CD4-positive, alpha-beta T cell treated with Interleukin-15 for 1 hour (primary cell): ENCODE measurements around the gene PRRX2.

ENCODE experiments used
- DNase-seq: peaks from one replicate; pipeline ENCODE4 v3.0.0-alpha.2; 2020

Gene PRRX2

DNA sequence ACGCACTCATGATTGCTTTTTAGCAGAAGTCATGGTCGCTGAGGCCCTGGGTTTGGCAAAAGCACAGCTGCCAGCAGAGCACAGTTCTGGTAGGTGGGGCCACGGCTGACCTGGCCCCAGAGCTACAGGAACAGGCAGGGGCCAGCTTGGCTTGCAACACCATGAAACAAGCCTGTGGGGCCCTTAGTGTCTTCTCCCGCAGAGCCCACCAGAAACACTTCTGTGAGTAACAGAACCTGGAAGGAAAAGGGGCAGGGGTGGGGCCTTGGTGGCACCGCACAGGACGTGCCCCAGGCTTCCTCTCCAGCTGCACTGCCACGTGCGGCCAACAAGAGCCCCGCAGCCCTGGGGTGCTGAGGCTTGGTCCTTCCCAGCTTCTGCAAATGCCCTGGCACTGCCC, 28.3 kb upstream of the PRRX2 start:
- no peak for DNase-seq

- no peak for DNase-seq
Measured at GRCh38 chr9:129637673-129638439, 27.6 kb upstream of the PRRX2 start.

DNA sequence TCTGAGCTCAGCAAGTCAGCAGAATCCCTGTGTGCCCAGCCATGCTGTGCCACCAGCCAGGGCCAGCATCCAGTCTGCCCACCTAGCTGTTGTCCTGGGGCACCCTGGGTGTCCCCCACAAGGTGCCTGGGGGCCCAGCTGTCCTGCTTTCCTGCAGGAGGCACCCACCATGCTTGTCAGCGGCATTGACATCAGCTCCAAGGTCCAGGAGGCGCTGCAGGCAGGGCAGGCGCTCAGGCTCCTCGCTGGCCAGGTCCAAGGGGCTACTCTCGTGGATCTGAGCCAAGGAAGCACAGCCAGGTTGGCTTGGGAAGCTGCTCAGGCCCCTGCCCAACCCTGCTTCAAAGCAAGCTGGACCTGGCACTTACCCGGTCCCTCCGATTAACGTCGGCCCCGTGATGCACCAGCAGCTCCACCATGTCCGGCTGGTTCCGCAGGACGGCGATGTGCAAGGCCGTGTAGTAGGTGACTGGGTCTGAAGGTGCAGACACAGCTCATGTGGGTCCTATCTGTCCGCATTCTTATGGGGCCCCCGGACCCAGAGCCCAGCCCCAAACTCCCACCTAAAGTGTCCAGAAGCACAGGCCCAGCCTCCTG, 26.3 kb upstream of the PRRX2 start:
- no peak for DNase-seq

DNA sequence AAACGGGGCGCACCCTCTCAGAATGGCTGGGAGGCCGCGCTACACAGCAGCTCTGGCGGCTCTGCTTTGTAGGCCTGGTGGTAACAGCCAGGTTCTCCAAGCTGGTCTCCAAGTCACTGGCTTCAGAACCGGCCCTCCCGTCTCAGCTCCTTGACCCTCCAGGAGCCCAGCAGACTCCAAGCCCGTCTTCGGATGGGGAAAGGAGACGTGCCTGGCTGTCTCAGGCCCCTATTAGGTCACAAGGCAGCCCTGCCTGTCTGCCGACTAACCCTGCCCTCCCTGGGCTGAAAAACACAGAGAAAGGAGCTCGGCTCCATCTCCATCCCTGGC, 25.7 kb upstream of the PRRX2 start:
- no peak for DNase-seq

GRCh38 chr9:129640086-129640870, 25.2 kb upstream of the PRRX2 start:
- no peak for DNase-seq

- no peak for DNase-seq
Measured at GRCh38 chr9:129640871-129641749, 24.3 kb upstream of the PRRX2 start.

DNA sequence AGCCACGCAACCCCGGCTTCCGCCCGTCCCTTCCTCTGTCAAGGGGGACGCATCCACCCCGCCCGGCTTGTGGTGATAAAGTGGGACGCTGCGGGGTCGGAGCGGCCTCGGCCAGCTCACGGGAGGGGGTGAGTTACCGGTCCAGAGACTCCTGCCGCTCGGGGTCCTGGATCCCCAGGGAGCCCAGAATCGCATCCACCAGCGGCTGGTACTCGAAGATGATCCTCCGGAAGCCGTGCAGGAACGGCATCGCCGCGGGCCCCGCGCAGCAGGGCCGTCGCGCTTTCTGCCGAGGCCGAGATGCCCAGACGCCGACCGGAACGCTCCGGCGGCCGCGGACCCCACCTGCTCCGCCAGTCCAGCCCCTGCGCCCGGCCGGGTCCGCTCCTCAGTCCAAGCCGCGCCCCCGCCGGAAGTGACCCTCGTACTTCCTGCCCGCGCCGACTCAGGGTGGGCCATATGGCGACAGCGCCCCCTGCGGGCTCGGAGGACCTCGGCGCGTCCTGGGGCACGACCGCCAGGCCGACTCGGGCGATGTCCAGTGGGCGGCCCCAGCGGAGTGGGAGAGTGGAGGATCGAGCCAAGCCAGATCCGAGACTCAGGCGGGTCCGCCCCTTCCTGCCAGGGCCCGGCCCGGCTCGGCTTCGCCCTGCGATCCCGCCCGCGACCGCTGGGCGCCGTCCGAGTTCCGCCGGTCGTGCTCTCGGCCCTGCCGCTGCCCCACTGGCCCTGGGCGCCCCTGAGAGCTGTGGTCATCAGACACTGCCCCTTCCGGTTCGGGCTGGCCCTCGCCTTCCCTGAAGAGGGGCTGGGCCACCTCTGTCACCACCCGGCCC, 23.5 kb upstream of the PRRX2 start, which contains the start of gene ASB6:
Gene ASB6 (minus strand): TSS at position 402 of the 836 bp plus-strand sequence. CDS start 152 bp downstream, at position 250.
- DNase-seq = peak; percentile 92

- DNase-seq = no peak
Measured at GRCh38 chr9:129643706-129644105, 21.7 kb upstream of the PRRX2 start.

GRCh38 chr9:129644365-129644764, 21.1 kb upstream of the PRRX2 start:
- DNase-seq = no peak

- no peak for DNase-seq
Measured at GRCh38 chr9:129644902-129645301, 20.5 kb upstream of the PRRX2 start.

GRCh38 chr9:129646252-129646651, 19.2 kb upstream of the PRRX2 start:
- DNase-seq = no peak

DNA sequence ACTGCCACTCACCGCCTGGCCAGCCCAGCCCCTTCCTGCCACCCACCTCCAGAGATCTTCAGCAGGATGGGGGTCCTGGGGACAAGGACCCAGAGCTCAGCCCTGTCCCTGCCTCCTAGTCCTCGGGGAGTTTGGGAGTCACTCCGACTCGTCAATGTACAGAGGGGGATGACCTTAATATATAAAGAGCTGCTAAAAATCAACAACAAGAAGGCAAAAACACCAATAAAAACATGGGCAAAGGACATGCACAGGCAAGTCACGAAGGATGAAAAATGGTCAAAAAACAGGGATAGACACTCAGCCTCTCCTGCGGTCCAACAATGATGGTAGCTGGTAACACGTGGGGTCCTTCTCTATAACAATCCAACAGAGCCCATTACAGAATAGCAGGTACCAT, 18.8 kb upstream of the PRRX2 start:
- DNase-seq = no peak

- DNase-seq = no peak
Measured at GRCh38 chr9:129647635-129648034, 17.8 kb upstream of the PRRX2 start.

- no peak for DNase-seq
Measured at GRCh38 chr9:129648092-129648763, 17.2 kb upstream of the PRRX2 start.

- DNase-seq = no peak
Measured at GRCh38 chr9:129648764-129649115, 16.7 kb upstream of the PRRX2 start.

GRCh38 chr9:129649726-129650679, 15.4 kb upstream of the PRRX2 start:
- no peak for DNase-seq

DNA sequence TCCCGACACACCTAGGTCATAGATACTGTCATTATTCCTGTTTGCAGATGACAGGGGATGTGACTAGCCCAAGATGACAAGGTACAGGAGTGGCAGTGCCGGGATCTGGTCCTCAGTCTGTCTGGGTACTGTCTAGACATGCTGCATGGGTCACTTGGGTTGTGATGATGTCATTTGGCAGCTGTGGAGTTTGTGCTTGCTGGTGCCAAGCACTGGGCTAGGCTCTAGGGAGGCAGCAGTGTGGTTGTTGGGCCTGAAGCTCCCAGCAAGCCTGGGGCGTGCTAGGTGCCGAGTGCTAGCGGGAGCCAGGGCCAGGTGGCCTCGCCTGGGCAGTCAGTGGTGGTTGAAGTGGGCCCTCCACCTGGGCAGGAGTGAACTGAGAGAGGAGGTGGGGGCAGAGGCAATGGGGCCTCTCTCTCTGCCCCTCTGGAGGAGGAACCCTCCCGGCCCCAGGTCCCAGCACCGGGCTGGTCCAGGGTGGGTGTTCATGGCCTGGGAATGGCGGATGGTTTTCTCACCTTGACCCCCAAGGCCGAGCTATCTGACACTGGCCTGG, 14.7 kb upstream of the PRRX2 start:
- no peak for DNase-seq

GRCh38 chr9:129653823-129654553, 11.5 kb upstream of the PRRX2 start:
- no peak for DNase-seq

- no peak for DNase-seq
Measured at GRCh38 chr9:129654554-129655040, 10.8 kb upstream of the PRRX2 start.
